BLaER1 treated with 17β-estradiol and CSF1 and Interleukin-3, amounts not matched to agents 10 nM and 100 nM (cell line): ENCODE data around the gene DDX6.

Source experiments
- H3K27ac ChIP-seq, 11 experiments: shearing (Covaris generic); formaldehyde crosslinking; 2 replicates each; pipeline ENCODE4 v1.8.1; 2022
- H3K27me3 ChIP-seq, 11 experiments: shearing (Covaris generic); formaldehyde crosslinking; 2 replicates each; pipeline ENCODE4 v1.8.1; 2022
- H3K36me3 ChIP-seq, 11 experiments: shearing (Covaris generic); formaldehyde crosslinking; 2 replicates each; pipeline ENCODE4 v1.8.1; 2022
- H3K4me1 ChIP-seq, 10 experiments: shearing (Covaris generic); formaldehyde crosslinking; 2 replicates each; pipeline ENCODE4 v1.8.1; 2022
- H3K4me2 ChIP-seq, 11 experiments: shearing (Covaris generic); formaldehyde crosslinking; 2 replicates each; pipeline ENCODE4 v1.8.1; 2022
- H3K4me3 ChIP-seq, 10 experiments: shearing (Covaris generic); formaldehyde crosslinking; 2 replicates each; pipeline ENCODE4 v1.8.1; 2022
- H3K9ac ChIP-seq, 11 experiments: shearing (Covaris generic); formaldehyde crosslinking; 2 replicates each; pipeline ENCODE4 v1.8.1; 2022
- H3K9me3 ChIP-seq, 11 experiments: shearing (Covaris generic); formaldehyde crosslinking; replicated peaks in 1 of 11; 2 replicates each; pipeline ENCODE4 v1.8.1; 2022
- H4K20me1 ChIP-seq, 11 experiments: shearing (Covaris generic); formaldehyde crosslinking; 2 replicates each; pipeline ENCODE4 v1.8.1; 2022
- Cebpa-rat ChIP-seq, 11 experiments: shearing (Covaris generic); IDR thresholded peaks; 2 replicates each; pipeline ENCODE4 v1.8.1; 2022

The DDX6 gene

DNA sequence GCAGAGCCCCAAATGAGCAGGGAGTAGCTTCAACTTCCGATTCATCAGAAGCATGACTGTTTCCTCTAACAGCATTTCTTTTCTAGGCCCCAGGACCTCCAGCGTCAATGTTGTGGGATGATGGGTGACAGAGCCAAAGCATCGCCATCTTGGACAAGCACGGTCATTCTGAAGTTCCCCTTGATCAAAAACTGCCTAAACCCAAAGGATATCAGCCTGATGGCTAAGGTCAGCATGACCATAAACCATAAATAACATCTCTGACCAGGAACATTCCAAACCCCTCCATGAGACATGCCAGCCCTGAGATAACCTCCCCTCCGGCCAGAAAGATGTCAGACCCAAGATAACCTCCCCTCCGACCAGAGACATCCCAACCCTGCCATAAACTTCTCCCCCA lies 82.7 kb downstream of the DDX6 start:
- H3K9me3 ChIP-seq: no peaks in the 10 kb centered on the region
- H3K9ac ChIP-seq: no peak overlapping the region
- H3K27ac ChIP-seq: no peak overlapping the region
- no peaks in the 10 kb centered on the region for H4K20me1 ChIP-seq
- no peak overlapping the region for H3K4me2 ChIP-seq
- H3K4me3 ChIP-seq: no peak overlapping the region
- H3K4me1 ChIP-seq: peaks cover 35 to 39% (median 38%) of the 10 kb centered on the region in 10 experiments
- H3K27me3 ChIP-seq: no peaks in the 10 kb centered on the region
- peaks cover 0 to 20% (median 0%) of the 10 kb centered on the region in 11 experiments; a peak in 4 of 22 replicates for H3K36me3 ChIP-seq
- no peak for TF ChIP-seq Cebpa-rat (IDR thresholded peaks at IDR 0.05)

DNA sequence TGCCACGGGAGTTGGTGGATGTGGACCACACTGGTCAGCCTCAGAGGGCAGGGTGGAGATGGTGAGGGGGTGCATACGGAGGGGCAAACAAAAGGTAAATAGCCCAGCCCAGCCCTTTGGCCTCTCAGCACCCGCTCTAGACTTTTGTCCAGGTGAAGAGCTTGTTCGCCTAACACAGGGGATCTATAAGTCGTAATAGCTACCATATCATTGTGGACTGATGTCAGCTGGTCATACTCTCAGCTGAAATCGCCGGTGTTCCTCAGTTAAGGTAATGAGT lies 84.5 kb downstream of the DDX6 start:
- Histone ChIP-seq H3K27ac (peak overlapping the region in 5 of 11 experiments; percentile 14 to 56 (median 39); a peak in 4 of 22 replicates), H3K36me3 (peaks cover 0 to 20% (median 0%) of the 10 kb centered on the region in 11 experiments; a peak in 4 of 22 replicates), H3K4me2 (peak overlapping the region; percentile 76 to 89 (median 83))

GRCh38 chr11:118705791-118706545 lies 85.0 kb downstream of the DDX6 start:
- peaks cover 37 to 60% (median 39%) of the 10 kb centered on the region in 10 experiments for H3K4me1 ChIP-seq
- H3K27me3 ChIP-seq: no peaks in the 10 kb centered on the region
- H3K36me3 ChIP-seq: peaks cover 0 to 20% (median 0%) of the 10 kb centered on the region in 11 experiments; a peak in 3 of 22 replicates
- no peak for TF ChIP-seq Cebpa-rat (IDR thresholded peaks at IDR 0.05)
- peak overlapping the region; percentile 76 to 89 (median 83) for H3K4me2 ChIP-seq
- peak overlapping the region in 9 of 11 experiments; percentile 16 to 74 (median 56); a peak in 13 of 22 replicates for H3K27ac ChIP-seq
- H4K20me1 ChIP-seq: no peaks in the 10 kb centered on the region
- H3K9me3 ChIP-seq: peaks cover 0 to 2% (median under 1%) of the 10 kb centered on the region in 11 experiments; a peak in 10 of 22 replicates
- peak overlapping the region in 4 of 11 experiments; percentile 2 to 50 (median 29); a peak in 5 of 22 replicates for H3K9ac ChIP-seq
- H3K4me3 ChIP-seq: no peak overlapping the region

More for the DNA sequence above, 84.5 kb downstream of the DDX6 start:
- H3K9ac ChIP-seq: peak overlapping the region in 2 of 11 experiments; percentile 15 to 50; a peak in 1 of 22 replicates
- H3K9me3 ChIP-seq: no peaks in the 10 kb centered on the region
- TF ChIP-seq Cebpa-rat (IDR thresholded peaks at IDR 0.05): no peak
- no peaks in the 10 kb centered on the region for H4K20me1 ChIP-seq
- H3K4me3 ChIP-seq: no peak overlapping the region
- H3K4me1 ChIP-seq: peaks cover 37 to 55% (median 39%) of the 10 kb centered on the region in 10 experiments
- H3K27me3 ChIP-seq: no peaks in the 10 kb centered on the region

DNA sequence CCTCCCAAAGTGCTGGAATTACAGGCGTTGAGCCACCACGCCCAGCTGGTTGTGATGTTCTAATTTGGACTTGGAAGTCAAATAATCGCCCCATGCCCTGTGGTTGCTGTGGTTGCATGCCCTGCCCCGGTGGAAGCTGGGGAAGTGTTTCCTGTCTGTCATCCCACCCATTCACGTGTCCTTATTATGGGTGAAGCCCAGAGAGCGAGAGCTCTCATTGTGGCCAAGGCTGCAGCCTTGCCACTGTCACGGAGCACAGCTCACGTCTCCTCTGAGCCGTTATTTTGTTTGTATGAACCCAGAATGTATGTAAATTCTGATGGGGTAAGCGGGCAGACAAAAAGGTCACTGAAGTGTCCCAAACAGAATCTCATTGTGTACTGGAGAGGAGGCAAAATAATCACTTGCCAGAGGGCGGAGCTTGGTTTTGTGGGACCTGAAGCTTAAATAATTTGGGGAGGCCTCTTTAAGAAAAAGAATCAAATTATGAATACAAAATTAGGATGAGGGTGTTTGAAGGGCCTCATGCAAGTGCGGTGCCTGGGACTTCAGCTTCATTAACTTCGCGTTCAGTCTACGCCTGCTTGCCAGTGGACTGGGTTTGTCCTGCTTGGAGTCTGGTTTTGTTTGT lies 85.7 kb downstream of the DDX6 start:
- no peaks in the 10 kb centered on the region for H3K27me3 ChIP-seq
- H3K4me1 ChIP-seq: peaks cover 37 to 67% (median 42%) of the 10 kb centered on the region in 10 experiments
- peaks cover 0 to 9% (median 8%) of the 10 kb centered on the region in 11 experiments; a peak in 15 of 22 replicates for H3K9me3 ChIP-seq
- peaks cover 0 to 20% (median 0%) of the 10 kb centered on the region in 11 experiments; a peak in 3 of 22 replicates for H3K36me3 ChIP-seq
- peak overlapping the region in 8 of 11 experiments; percentile 0 to 60 (median 27); a peak in 9 of 22 replicates for H3K9ac ChIP-seq
- 0 out of 20 replicates have a peak overlapping the region, but pooled peaks of 1 of the 10 experiments have one; percentile 24 for H3K4me3 ChIP-seq
- H4K20me1 ChIP-seq: no peaks in the 10 kb centered on the region
- peak overlapping the region; percentile 76 to 89 (median 83) for H3K4me2 ChIP-seq
- peak overlapping the region in 10 of 11 experiments; percentile 14 to 74 (median 56); a peak in 18 of 22 replicates for H3K27ac ChIP-seq
- no peak for TF ChIP-seq Cebpa-rat (IDR thresholded peaks at IDR 0.05)

DNA sequence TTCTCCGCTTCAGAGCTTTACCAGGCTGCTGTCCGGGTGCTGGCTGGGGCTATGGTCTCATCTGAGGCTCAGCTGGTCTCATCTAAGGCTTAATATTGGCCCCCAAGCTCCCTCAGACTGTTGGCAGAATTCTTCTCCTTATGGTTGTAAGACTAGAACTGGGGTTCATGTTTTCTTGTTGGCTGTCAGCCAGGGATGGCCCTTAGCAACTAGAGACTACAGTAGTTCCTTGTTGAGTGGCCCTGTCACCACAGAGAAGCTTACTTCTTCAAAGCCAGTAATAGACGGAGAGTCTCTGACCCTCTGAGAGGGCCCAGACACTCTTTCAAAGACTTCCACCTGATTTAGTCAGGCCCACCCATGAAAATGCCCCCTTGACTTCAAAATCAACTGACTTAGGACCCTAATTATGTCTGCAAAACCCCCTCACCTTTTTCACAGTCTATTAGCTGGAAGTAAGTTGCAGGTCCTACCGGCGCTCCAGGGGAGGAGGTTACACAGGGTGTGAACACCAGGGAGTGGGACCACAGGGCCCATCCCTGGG lies 87.3 kb downstream of the DDX6 start:
- no peak for TF ChIP-seq Cebpa-rat (IDR thresholded peaks at IDR 0.05)
- Histone ChIP-seq H3K27ac (peak overlapping the region in 3 of 11 experiments; percentile 25 to 74 (median 57); a peak in 6 of 22 replicates), H3K36me3 (peaks cover 0 to 20% (median 0%) of the 10 kb centered on the region in 11 experiments; a peak in 3 of 22 replicates), H4K20me1 (no peaks in the 10 kb centered on the region), H3K9me3 (peaks cover 0 to 13% (median 9%) of the 10 kb centered on the region in 11 experiments; a peak in 15 of 22 replicates), H3K4me1 (peaks cover 37 to 81% (median 49%) of the 10 kb centered on the region in 10 experiments), H3K4me2 (peak overlapping the region in 9 of 11 experiments; percentile 6 to 89 (median 82); a peak in 13 of 22 replicates), H3K9ac (peak overlapping the region in 3 of 11 experiments; percentile 13 to 53 (median 44); a peak in 5 of 22 replicates), H3K27me3 (no peaks in the 10 kb centered on the region), H3K4me3 (no peak overlapping the region)

- peaks cover 34 to 76% (median 47%) of the 10 kb centered on the region in 10 experiments for H3K4me1 ChIP-seq
- H3K4me3 ChIP-seq: no peak overlapping the region
- peak overlapping the region in 5 of 11 experiments; percentile 45 to 79 (median 78); a peak in 8 of 22 replicates for H3K27ac ChIP-seq
- H3K4me2 ChIP-seq: peak overlapping the region in 5 of 11 experiments; percentile 48 to 80 (median 75); a peak in 10 of 22 replicates
- no peak for TF ChIP-seq Cebpa-rat (IDR thresholded peaks at IDR 0.05)
- peak overlapping the region in 2 of 11 experiments; percentile 44 to 54; a peak in 4 of 22 replicates for H3K9ac ChIP-seq
- H3K27me3 ChIP-seq: no peaks in the 10 kb centered on the region
- H3K36me3 ChIP-seq: no peaks in the 10 kb centered on the region
- H4K20me1 ChIP-seq: no peaks in the 10 kb centered on the region
- H3K9me3 ChIP-seq: peaks cover 0 to 13% (median 11%) of the 10 kb centered on the region in 11 experiments; a peak in 15 of 22 replicates
These were observed 91.3 kb downstream of the DDX6 start for GRCh38 chr11:118699506-118700220.
